Measurements from ENCODE around the gene CETP. TPM values are rescaled to one million over a fixed set of nuclear protein-coding genes. Genes with fewer than 3 reads are reported as not detected.

CETP gene
- total and polyA plus RNA-seq, 7 donors, result 0.36 to 2.1 (median 0.88) TPM; not detected in 3

GRCh38 chr16:57016301-57016700, 54.6 kb downstream of the CETP start:
- H3K27ac ChIP-seq, result no peak overlapping the region
- no peak for TF ChIP-seq POLR2AphosphoS5 (IDR thresholded peaks at IDR 0.05)
- no peaks in the 10 kb centered on the region for H3K4me1 ChIP-seq
- intact Hi-C loops (cut with DNase I), result no loop called here
- H3K27me3 ChIP-seq, result no peaks in the 10 kb centered on the region
- H3K9me3 ChIP-seq, result no peaks in the 10 kb centered on the region
- no peak for DNase-seq
- no peak overlapping the region for H3K4me3 ChIP-seq
- peaks cover 4 to 38% (median 33%) of the 10 kb centered on the region in 4 donors for H3K36me3 ChIP-seq
- 90 to 94% methylated on average over 6 of the region's 6 CpGs for WGBS, 2 donors

DNA sequence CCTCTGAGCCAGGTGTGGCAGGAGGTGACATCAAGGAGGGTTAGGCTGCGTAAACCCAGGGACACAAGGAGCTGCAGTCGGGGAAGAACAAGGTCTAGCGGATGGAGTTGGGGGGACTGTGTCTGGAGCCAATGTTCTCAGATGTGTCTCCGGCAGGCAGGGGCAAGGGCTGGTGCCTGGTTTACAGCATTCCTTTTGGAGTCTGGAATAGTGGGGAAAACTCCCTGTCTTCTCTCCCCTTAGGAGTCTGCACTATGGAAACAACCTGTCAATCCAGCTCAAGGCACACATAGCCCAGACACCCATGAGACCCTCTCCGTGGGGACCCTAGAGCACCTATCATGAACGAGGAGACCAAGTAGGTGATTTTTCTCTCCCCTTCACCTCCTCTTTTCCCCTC, 55.1 kb downstream of the CETP start:
- Histone ChIP-seq H3K4me1 (no peaks in the 10 kb centered on the region), H3K4me3 (no peak overlapping the region), H3K9me3 (no peaks in the 10 kb centered on the region), H3K36me3 (peaks cover 4 to 43% (median 38%) of the 10 kb centered on the region in 4 donors), H3K27me3 (no peaks in the 10 kb centered on the region), H3K27ac (no peak overlapping the region)
- intact Hi-C loops (cut with DNase I), result no loop called here
- no peak for DNase-seq
- no peak for TF ChIP-seq CTCF (IDR thresholded peaks at IDR 0.05)
- no peak for TF ChIP-seq EP300 (IDR thresholded peaks at IDR 0.05)
- TF ChIP-seq POLR2AphosphoS5 (IDR thresholded peaks at IDR 0.05), result no peak
- TF ChIP-seq POLR2A (IDR thresholded peaks at IDR 0.05), result no peak
- 88 to 97% methylated on average over 6 of the region's 6 CpGs for WGBS, 2 donors

- Histone ChIP-seq H3K27me3 (no peaks in the 10 kb centered on the region), H3K4me3 (no peak overlapping the region), H3K4me1 (no peaks in the 10 kb centered on the region), H3K36me3 (peaks cover 4 to 48% (median 40%) of the 10 kb centered on the region in 4 donors), H3K27ac (no peak overlapping the region), H3K9me3 (no peaks in the 10 kb centered on the region)
- 54 to 59% methylated on average over 1 of the region's 1 CpG for WGBS, 2 donors
- TF ChIP-seq CTCF (IDR thresholded peaks at IDR 0.05), result no peak
- no peak for TF ChIP-seq POLR2AphosphoS5 (IDR thresholded peaks at IDR 0.05)
- TF ChIP-seq POLR2A (IDR thresholded peaks at IDR 0.05), result no peak
- TF ChIP-seq EP300 (IDR thresholded peaks at IDR 0.05), result no peak
- intact Hi-C loops (cut with DNase I), result no loop called here
- DNase-seq, result peak; percentile 2
Measured at GRCh38 chr16:57017251-57017650, 55.5 kb downstream of the CETP start.

DNA sequence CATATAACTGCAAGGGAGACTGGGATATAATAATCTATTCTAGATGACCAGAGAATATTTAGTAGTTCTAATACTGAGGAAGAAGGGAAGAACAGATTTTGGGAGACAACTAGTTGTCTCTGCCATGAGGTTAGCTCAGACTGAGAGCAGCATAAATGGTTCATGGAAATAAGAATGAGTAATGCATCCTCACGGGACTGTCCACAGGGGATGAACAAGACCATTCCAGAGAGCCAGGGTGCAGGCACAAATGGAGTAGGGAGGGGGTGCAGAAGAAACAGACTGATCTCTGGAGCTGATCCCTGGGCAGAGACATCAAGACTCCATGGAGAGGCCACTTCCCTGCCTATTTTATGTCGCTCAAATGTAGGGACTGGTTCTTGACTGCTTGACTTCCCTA, 58.0 kb downstream of the CETP start:
- H3K4me1 ChIP-seq, result no peaks in the 10 kb centered on the region
- 45 to 93% methylated on average over 2 of the region's 2 CpGs for WGBS, 2 donors
- intact Hi-C loops (cut with DNase I), result no loop called here
- H3K27me3 ChIP-seq, result no peaks in the 10 kb centered on the region
- DNase-seq, result peak; percentile 10
- H3K4me3 ChIP-seq, result no peak overlapping the region
- H3K9me3 ChIP-seq, result no peaks in the 10 kb centered on the region
- no peak for TF ChIP-seq EP300 (IDR thresholded peaks at IDR 0.05)
- TF ChIP-seq CTCF (IDR thresholded peaks at IDR 0.05), result no peak
- TF ChIP-seq POLR2AphosphoS5 (IDR thresholded peaks at IDR 0.05), result no peak
- no peak for TF ChIP-seq POLR2A (IDR thresholded peaks at IDR 0.05)
- no peak overlapping the region for H3K27ac ChIP-seq
- peaks cover 4 to 63% (median 42%) of the 10 kb centered on the region in 4 donors for H3K36me3 ChIP-seq

DNA sequence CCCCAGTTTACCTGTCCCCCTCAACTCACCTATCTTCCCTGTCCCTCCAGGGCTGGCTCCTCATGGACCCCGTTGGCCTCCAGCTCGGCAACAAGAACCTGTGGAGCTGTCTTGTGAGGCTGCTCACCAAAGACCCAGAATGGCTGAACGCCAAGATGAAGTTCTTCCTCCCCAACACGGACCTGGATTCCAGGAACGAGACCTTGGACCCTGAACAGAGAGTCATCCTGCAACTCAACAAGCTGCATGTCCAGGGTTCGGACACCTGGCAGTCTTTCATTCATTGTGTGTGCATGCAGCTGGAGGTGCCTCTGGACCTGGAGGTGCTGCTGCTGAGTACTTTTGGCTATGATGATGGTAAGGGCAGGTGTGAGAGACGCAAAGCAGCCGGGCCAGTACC, 58.9 kb downstream of the CETP start:
- WGBS, 2 donors, result 88 to 93% methylated on average over 8 of the region's 8 CpGs
- Histone ChIP-seq H3K36me3 (peaks cover 4 to 63% (median 42%) of the 10 kb centered on the region in 4 donors), H3K4me3 (no peak overlapping the region), H3K27ac (no peak overlapping the region), H3K4me1 (no peaks in the 10 kb centered on the region), H3K9me3 (no peaks in the 10 kb centered on the region), H3K27me3 (no peaks in the 10 kb centered on the region)
- peak; percentile 53 for DNase-seq
- no peak for TF ChIP-seq CTCF (IDR thresholded peaks at IDR 0.05)
- intact Hi-C loops (cut with DNase I), result no loop called here

Data from sigmoid colon (tissue), 7 donors.